Neutrophil (primary cell): ENCODE data around the gene GTF3C2.

ENCODE experiments used
- H3K27ac ChIP-seq: fragments of 200-600 bp; sonication (generic); 2 replicates; pipeline ENCODE4 v1.5.1; 2016; ENCODE audit warnings: mild to moderate bottlenecking, moderate library complexity
- H3K27me3 ChIP-seq: fragments of 200-600 bp; sonication (generic); 2 replicates; pipeline ENCODE4 v1.6.0; 2016; ENCODE audit warnings: mild to moderate bottlenecking
- H3K36me3 ChIP-seq: fragments of 200-600 bp; sonication (generic); 2 replicates; pipeline ENCODE4 v1.5.1; 2017
- H3K4me1 ChIP-seq, 2 experiments: fragments of 200-600 bp in 1 of 2; sonication (generic) in 1 of 2; 1 replicate in 1 of 2; 2 replicates in 1 of 2; pipeline versions ENCODE4 v1.5.1 to v1.6.1; 2013 to 2016; ENCODE audit warnings: low read depth in 1 of 2, low read length in 1 of 2, mild to moderate bottlenecking in 1 of 2, moderate library complexity in 1 of 2; ENCODE audit not compliant: control insufficient read depth in 1 of 2, insufficient read depth in 1 of 2
- H3K4me3 ChIP-seq, 2 experiments: fragments of 200-600 bp in 1 of 2; sonication (generic) in 1 of 2; 1 replicate in 1 of 2; 2 replicates in 1 of 2; pipeline ENCODE4 v1.5.1; 2013 to 2016; ENCODE audit warnings: low read depth in 1 of 2, low read length in 1 of 2, mild to moderate bottlenecking in 1 of 2, moderate library complexity in 1 of 2
- H3K9me3 ChIP-seq: fragments of 200-600 bp; sonication (generic); 2 replicates; pipeline ENCODE4 v1.5.1; 2016
- CTCF ChIP-seq: fragments of 200-600 bp; sonication (generic); IDR thresholded peaks from 2 replicates; pipeline ENCODE4 v1.5.1; 2016; ENCODE audit warnings: antibody characterized with exemption

Gene GTF3C2

GRCh38 chr2:27381577-27382181 lies 25.1 kb upstream of the GTF3C2 start:
- Histone ChIP-seq H3K36me3 (peaks cover 68% of the 10 kb centered on the region), H3K4me1 (peaks cover 14 to 22% of the 10 kb centered on the region in 2 experiments), H3K27ac (peak overlapping the region; percentile 96), H3K27me3 (no peaks in the 10 kb centered on the region), H3K4me3 (no peak overlapping the region), H3K9me3 (no peaks in the 10 kb centered on the region)
- TF ChIP-seq CTCF, result no peak

DNA sequence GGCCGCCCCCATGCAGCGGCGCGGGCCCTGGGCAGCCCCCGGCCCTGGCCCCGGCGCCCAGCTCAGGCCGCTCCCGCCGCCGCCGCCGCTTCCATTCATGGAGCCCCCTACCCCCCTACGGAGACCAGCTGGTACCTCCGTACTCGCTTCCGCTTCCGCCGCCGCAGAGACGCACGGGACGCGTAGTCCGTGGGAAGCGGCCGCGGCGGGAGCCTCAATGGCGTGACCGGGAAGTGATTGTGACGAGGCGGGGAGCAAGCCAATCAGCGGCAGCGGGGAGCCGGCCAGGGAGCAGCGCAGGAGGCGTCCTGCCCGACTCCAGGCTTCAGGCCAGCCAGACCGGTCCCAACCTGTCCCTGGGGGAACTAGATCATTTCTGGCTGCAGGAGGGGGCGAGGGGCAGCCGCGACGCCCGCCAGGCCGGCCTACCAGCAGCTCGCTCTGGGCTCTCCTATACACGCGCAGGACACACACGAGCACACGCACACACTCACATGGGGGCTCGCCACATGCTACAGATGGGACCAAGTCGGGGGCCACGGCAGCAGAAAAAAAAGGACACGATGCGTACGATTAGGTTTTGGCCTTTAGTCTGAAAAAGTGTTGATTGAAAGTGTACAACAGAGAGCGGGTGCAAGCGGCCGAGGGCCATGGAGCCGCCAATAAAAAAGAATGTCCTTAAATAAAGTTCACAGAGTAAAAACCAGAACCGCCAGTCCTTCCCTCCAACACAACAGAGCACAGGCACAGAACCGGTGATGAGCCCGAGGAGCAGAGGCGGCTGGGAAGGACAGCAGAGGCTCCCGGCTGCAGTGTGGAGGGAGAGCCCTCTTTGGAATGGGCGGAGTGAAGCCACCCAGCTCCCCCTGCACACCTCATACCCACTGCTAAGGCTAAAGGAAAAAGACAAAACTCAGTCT lies 24.3 kb upstream of the GTF3C2 start, which contains the start of gene ZNF513:
TSS of gene ZNF513 (minus strand) at position 109 of the 920 bp plus-strand sequence. CDS start 208 bp downstream, outside the sequence.
- Histone ChIP-seq H3K4me3 (peak within 1 kb of the TSS; percentile 62 to 78), H3K36me3 (peaks cover 73% of the 10 kb centered on the region), H3K27ac (peak within 1 kb of the TSS; percentile 96), H3K27me3 (no peaks in the 10 kb centered on the region), H3K4me1 (peaks cover 14 to 22% of the 10 kb centered on the region in 2 experiments), H3K9me3 (no peaks in the 10 kb centered on the region)
- no peak for TF ChIP-seq CTCF

DNA sequence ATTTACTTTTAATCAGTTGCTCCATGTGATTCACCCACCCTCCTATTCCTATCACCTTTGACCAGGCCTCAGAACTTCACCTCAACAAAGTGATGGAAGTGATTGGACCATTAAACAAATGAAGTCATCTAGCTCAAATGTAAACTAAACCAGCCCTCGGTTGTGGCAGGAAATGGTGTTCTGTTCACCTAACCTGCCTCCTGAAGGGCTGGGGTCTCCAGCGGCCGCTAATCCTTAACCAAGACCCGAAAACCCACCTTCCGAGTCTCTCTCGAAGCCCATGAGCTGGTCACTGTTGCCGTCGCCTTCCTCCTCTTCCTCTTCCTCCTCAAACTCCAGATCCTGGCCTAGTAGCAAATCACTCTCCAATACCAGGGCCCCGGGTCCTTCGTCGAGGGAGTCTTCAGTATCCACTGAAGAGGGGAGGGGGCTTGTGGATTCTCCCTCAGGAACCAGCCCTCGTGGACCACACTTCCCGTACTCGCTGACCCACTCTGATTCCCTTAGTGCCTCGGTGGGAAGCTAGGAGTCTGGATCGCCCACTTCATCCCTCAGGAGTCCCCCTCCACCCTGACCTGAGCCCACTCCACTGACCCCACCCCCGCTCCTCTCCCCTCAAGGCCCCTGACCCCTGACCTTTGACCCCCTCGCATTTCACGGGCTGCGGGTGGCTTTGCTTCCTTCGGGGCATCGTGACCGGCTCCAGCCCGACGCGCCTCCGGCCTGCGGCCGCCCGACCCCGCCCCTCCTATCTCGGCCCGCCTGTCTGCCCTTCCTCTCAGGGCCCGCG lies 23.5 kb upstream of the GTF3C2 start:
- H3K4me1 ChIP-seq, result peaks cover 14 to 22% of the 10 kb centered on the region in 2 experiments
- peaks cover 75% of the 10 kb centered on the region for H3K36me3 ChIP-seq
- TF ChIP-seq CTCF, result no peak

GRCh38 chr2:27379383-27379835 lies 22.8 kb upstream of the GTF3C2 start:
- peak overlapping the region; percentile 62 to 78 for H3K4me3 ChIP-seq
- H3K36me3 ChIP-seq, result peaks cover 75% of the 10 kb centered on the region
- H3K27ac ChIP-seq, result peak overlapping the region; percentile 96
- H3K27me3 ChIP-seq, result no peaks in the 10 kb centered on the region
- no peak for TF ChIP-seq CTCF
- peaks cover 14 to 22% of the 10 kb centered on the region in 2 experiments for H3K4me1 ChIP-seq
- no peaks in the 10 kb centered on the region for H3K9me3 ChIP-seq

More for the DNA sequence above, 23.5 kb upstream of the GTF3C2 start:
- Histone ChIP-seq H3K27ac (peak overlapping the region; percentile 96), H3K27me3 (no peaks in the 10 kb centered on the region), H3K4me3 (peak overlapping the region; percentile 62 to 78), H3K9me3 (no peaks in the 10 kb centered on the region)

DNA sequence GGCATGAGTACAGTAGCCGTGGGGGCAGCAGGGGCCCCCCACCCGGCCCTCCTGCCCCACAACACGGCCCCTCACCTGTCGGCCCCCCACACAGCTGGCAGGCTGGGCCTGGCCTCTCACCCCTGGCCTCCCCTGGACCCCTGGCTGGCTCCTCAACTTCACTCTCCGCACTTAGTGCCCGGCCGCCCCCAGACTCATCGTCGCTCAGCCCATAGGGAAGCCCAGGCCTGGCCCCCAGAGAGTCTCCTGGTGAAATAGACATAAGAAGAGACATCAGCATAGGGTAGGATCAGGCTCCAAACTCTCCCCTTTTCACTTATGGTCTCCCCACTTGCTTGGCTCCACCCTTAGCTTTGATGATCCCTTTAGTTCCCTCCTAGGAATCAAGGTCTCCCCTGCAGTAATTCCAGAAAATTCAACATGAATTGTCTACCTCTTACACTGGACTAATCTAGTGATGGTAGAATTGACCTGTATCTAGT lies 22.3 kb upstream of the GTF3C2 start:
- H3K36me3 ChIP-seq, result peaks cover 75% of the 10 kb centered on the region
- H3K27ac ChIP-seq, result peak overlapping the region; percentile 96

More for the DNA sequence above, 22.3 kb upstream of the GTF3C2 start:
- H3K4me1 ChIP-seq, result peaks cover 14 to 22% of the 10 kb centered on the region in 2 experiments
- H3K4me3 ChIP-seq, result no peak overlapping the region
- H3K9me3 ChIP-seq, result no peaks in the 10 kb centered on the region
- no peak for TF ChIP-seq CTCF
- H3K27me3 ChIP-seq, result no peaks in the 10 kb centered on the region
